ENCODE measurements around the gene USP17L10. TPM values are rescaled to one million over a fixed set of nuclear protein-coding genes. Genes with fewer than 3 reads are reported as not detected.
"Not testable (repeated sequence)": the region's sequence is repeated elsewhere in the genome, so short reads cannot be mapped to it uniquely, and the experiment has no call there.

The USP17L10 gene
- total RNA-seq, 1 experiment from 2014 or later = not detected

DNA sequence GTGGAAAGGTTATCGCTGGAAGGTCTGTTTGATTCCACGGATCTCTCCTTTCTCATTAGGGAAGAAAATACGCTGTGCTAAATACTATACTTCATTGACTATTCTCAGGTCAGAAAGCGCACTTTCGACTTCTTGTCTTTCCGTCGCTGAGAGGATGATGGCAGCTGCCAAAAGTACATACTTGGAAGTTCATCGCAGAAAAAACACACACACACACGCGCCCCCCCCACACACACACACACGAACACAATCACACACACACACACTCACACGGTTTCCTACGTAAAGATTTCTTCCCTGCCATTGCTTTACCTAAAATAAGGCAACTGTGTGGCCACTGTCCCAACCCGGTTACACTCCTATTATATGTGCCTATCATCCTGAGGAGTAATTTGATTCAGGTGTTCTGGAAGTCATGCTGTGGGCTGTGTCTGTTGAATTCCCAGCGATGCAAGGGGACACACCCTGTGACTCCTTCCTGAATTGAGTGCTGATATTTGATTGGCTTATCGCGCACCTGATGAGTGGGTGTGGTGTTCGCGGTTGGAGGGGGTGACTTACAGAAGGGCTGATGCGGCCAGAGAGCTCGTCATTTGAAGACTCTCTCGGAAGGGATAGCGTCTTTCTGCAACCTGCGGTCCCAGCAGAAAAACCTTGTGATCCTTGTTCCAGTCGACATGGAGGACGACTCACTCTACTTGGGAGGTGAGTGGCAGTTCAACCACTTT is 37.7 kb downstream of the USP17L10 start, which contains the start of gene USP17L18:
Gene USP17L18, plus strand, starts transcription at position 678 of the 728 bp plus-strand sequence. Its CDS starts 0 bp downstream, at position 678.
- POLR2A ChIA-PET; H3K27ac Mint-ChIP-seq; CTCF ChIA-PET; H3K4me1 Mint-ChIP-seq; H3K36me3 Mint-ChIP-seq; H3K4me3 Mint-ChIP-seq; H3K27me3 Mint-ChIP-seq (ENCODE audit: low read depth); H3K9me3 Mint-ChIP-seq; ATAC-seq: not testable (repeated sequence)
- peak; percentile 5 for DNase-seq (ENCODE audit: low spot score)

DNA sequence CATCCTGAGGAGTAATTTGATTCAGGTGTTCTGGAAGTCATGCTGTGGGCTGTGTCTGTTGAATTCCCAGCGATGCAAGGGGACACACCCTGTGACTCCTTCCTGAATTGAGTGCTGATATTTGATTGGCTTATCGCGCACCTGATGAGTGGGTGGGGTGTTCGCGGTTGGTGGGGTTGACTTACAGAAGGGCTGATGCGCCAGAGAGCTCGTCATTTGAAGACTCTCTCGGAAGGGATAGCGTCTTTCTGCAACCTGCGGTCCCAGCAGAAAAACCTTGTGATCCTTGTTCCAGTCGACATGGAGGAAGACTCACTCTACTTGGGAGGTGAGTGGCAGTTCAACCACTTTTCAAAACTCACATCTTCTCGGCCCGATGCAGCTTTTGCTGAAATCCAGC is 42.6 kb downstream of the USP17L10 start, which contains the start of gene USP17L19:
Gene USP17L19, plus strand, starts transcription at position 301 of the 400 bp plus-strand sequence. Its CDS starts 0 bp downstream, at position 301.
- POLR2A ChIA-PET; DNase-seq (ENCODE audit: low spot score); CTCF ChIA-PET; H3K27me3 Mint-ChIP-seq (ENCODE audit: low read depth); ATAC-seq; H3K36me3 Mint-ChIP-seq; H3K4me1 Mint-ChIP-seq; H3K9me3 Mint-ChIP-seq; H3K4me3 Mint-ChIP-seq; H3K27ac Mint-ChIP-seq: not testable (repeated sequence)

DNA sequence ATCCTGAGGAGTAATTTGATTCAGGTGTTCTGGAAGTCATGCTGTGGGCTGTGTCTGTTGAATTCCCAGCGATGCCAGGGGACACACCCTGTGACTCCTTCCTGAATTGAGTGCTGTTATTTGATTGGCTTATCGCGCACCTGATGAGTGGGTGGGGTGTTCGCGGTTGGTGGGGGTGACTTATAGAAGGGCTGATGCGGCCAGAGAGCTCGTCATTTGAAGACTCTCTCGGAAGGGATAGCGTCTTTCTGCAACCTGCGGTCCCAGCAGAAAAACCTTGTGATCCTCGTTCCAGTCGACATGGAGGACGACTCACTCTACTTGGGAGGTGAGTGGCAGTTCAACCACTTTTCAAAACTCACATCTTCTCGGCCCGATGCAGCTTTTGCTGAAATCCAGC is 47.4 kb downstream of the USP17L10 start, which contains the start of gene USP17L20:
Gene USP17L20, plus strand, starts transcription at position 301 of the 400 bp plus-strand sequence. Its CDS starts 0 bp downstream, at position 301.
- H3K36me3 Mint-ChIP-seq; POLR2A ChIA-PET; H3K4me1 Mint-ChIP-seq; H3K27me3 Mint-ChIP-seq (ENCODE audit: low read depth); H3K9me3 Mint-ChIP-seq; H3K27ac Mint-ChIP-seq; DNase-seq (ENCODE audit: low spot score); ATAC-seq; CTCF ChIA-PET; H3K4me3 Mint-ChIP-seq: not testable (repeated sequence)

Other genes with a start within 250 kb of the USP17L10 start
- gene FAM90A26, start 40.2 kb upstream of the USP17L10 start, total RNA-seq (2021) = 0.09 to 0.11 TPM in 2 of 3 replicates, not detected in the other
- gene USP17L11, start 4.7 kb downstream of the USP17L10 start, total RNA-seq (2021) = not detected in 3 replicates
- gene USP17L12, start 9.5 kb downstream of the USP17L10 start, total RNA-seq (2021) = not detected in 3 replicates
- not detected in 3 replicates for gene USP17L13, start 14.2 kb downstream of the USP17L10 start, total RNA-seq (2021)
- not detected in 3 replicates for gene USP17L15, start 23.7 kb downstream of the USP17L10 start, total RNA-seq (2021)
- not detected in 3 replicates for gene USP17L17, start 33.2 kb downstream of the USP17L10 start, total RNA-seq (2021)
- not detected in 3 replicates for gene USP17L18, start 38.0 kb downstream of the USP17L10 start, total RNA-seq (2021)
- gene USP17L19, start 42.7 kb downstream of the USP17L10 start, total RNA-seq (2021) = not detected in 3 replicates
- not detected in 3 replicates for gene USP17L20, start 47.5 kb downstream of the USP17L10 start, total RNA-seq (2021)
- not detected in 3 replicates for gene USP17L21, start 52.2 kb downstream of the USP17L10 start, total RNA-seq (2021)
- not detected in 3 replicates for gene USP17L22, start 57.0 kb downstream of the USP17L10 start, total RNA-seq (2021)
- gene USP17L24, start 114.5 kb downstream of the USP17L10 start, total RNA-seq (2021) = not detected in 3 replicates
- not detected in 3 replicates for gene USP17L25, start 119.3 kb downstream of the USP17L10 start, total RNA-seq (2021)
- not detected in 3 replicates for gene USP17L26, start 124.0 kb downstream of the USP17L10 start, total RNA-seq (2021)
- gene USP17L5, start 128.7 kb downstream of the USP17L10 start, total RNA-seq (2021) = not detected in 3 replicates
- not detected in 3 replicates for gene USP17L27, start 133.5 kb downstream of the USP17L10 start, total RNA-seq (2021)
- gene USP17L28, start 138.2 kb downstream of the USP17L10 start, total RNA-seq (2021) = not detected in 3 replicates
- not detected in 3 replicates for gene USP17L29, start 143.0 kb downstream of the USP17L10 start, total RNA-seq (2021)
- not detected in 3 replicates for gene USP17L30, start 152.5 kb downstream of the USP17L10 start, total RNA-seq (2021)
- gene DEFB131A, start 233.8 kb downstream of the USP17L10 start, total RNA-seq (2021) = not detected in 3 replicates